HFFc6 (cell line): ENCODE measurements around the gene HOXA9. TPM values are rescaled to one million over a fixed set of nuclear protein-coding genes. Genes with fewer than 3 reads are reported as not detected.

Experiments
- DNase-seq: peaks from one replicate; pipeline ENCODE4 v3.0.0-alpha.2; 2018
- H3K27ac Mint-ChIP-seq: 2 replicates; pipeline ENCODE4 v1.8.0; 2020; ENCODE audit warnings: mild to moderate bottlenecking, mixed read lengths
- H3K27me3 Mint-ChIP-seq: 2 replicates; pipeline ENCODE4 v1.8.0; 2021; ENCODE audit warnings: mild to moderate bottlenecking, moderate library complexity, mixed read lengths; ENCODE audit not compliant: insufficient read depth
- H3K36me3 Mint-ChIP-seq: 2 replicates; pipeline ENCODE4 v1.8.0; 2021; ENCODE audit warnings: low read depth, mixed read lengths
- H3K4me1 Mint-ChIP-seq: 2 replicates; pipeline ENCODE4 v1.8.0; 2020; ENCODE audit warnings: low read depth, mixed read lengths
- H3K4me3 Mint-ChIP-seq: 2 replicates; pipeline ENCODE4 v1.8.0; 2020; ENCODE audit warnings: mild to moderate bottlenecking, moderate library complexity, mixed read lengths
- H3K9me3 Mint-ChIP-seq: 2 replicates; pipeline ENCODE4 v1.8.0; 2020; ENCODE audit warnings: mild to moderate bottlenecking, mixed read lengths
- total RNA-seq, 6 experiments: library from RNA; stranded (reverse); fragmentation: NEBNext Ultra II Directional; extraction: Animal tissue kit (Norgen Biotek cat#: 25700); gene quantifications; 2 replicates in 1 of 6; 3 replicates in 5 of 6; pipeline ENCODE4 v1.2.3, GENCODE V29; 2021
- TF ChIP-seq, protein P1 (sequence below): fragments of 200-600 bp; sonication (generic); IDR thresholded peaks from 2 replicates; pipeline ENCODE4 v1.5.0; 2021; ENCODE audit warnings: antibody characterized with exemption, mild to moderate bottlenecking

HOXA9 gene
- total RNA-seq, 6 experiments from 2014 or later: 25.2 to 37.0 (median 26.7) TPM

DNA sequence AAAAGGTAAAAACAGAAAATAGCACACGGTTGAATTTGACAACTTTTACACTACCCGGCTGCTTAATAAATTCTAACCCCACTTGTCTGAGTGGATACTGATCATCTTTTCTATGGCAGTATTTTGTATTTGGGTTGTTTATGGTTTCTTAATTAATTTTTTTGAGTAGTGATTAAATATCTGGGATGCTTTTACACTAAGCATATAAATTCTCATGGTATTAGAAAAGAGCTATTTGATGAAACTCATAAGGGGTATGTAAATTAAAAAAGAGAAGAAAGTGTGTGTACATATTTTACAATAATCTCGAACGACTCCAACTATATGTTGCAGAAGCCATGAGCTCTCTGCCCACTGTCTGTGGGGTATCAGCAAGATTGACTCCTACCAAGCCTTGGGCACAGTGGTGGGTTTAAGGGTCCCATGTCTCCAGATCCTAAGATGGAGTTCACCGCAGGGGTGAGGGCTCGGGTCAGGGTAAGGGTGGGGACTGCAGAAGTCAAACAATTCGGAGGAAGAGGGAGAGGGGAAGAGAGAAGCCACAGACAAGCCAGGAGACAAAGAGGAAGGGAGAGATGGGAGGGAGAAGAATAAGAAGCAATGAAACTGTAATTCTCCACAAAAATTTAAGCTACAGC is 42.1 kb upstream of the HOXA9 start:
- H3K4me3 Mint-ChIP-seq: no peak overlapping the region
- H3K27ac Mint-ChIP-seq: no peak overlapping the region
- H3K4me1 Mint-ChIP-seq: peaks cover 7% of the 10 kb centered on the region
- no peaks in the 10 kb centered on the region for H3K9me3 Mint-ChIP-seq
- TF ChIP-seq, protein P1, sequence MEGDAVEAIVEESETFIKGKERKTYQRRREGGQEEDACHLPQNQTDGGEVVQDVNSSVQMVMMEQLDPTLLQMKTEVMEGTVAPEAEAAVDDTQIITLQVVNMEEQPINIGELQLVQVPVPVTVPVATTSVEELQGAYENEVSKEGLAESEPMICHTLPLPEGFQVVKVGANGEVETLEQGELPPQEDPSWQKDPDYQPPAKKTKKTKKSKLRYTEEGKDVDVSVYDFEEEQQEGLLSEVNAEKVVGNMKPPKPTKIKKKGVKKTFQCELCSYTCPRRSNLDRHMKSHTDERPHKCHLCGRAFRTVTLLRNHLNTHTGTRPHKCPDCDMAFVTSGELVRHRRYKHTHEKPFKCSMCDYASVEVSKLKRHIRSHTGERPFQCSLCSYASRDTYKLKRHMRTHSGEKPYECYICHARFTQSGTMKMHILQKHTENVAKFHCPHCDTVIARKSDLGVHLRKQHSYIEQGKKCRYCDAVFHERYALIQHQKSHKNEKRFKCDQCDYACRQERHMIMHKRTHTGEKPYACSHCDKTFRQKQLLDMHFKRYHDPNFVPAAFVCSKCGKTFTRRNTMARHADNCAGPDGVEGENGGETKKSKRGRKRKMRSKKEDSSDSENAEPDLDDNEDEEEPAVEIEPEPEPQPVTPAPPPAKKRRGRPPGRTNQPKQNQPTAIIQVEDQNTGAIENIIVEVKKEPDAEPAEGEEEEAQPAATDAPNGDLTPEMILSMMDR: no peak
- DNase-seq: no peak
- no peaks in the 10 kb centered on the region for H3K36me3 Mint-ChIP-seq
- peaks cover 8% of the 10 kb centered on the region for H3K27me3 Mint-ChIP-seq

DNA sequence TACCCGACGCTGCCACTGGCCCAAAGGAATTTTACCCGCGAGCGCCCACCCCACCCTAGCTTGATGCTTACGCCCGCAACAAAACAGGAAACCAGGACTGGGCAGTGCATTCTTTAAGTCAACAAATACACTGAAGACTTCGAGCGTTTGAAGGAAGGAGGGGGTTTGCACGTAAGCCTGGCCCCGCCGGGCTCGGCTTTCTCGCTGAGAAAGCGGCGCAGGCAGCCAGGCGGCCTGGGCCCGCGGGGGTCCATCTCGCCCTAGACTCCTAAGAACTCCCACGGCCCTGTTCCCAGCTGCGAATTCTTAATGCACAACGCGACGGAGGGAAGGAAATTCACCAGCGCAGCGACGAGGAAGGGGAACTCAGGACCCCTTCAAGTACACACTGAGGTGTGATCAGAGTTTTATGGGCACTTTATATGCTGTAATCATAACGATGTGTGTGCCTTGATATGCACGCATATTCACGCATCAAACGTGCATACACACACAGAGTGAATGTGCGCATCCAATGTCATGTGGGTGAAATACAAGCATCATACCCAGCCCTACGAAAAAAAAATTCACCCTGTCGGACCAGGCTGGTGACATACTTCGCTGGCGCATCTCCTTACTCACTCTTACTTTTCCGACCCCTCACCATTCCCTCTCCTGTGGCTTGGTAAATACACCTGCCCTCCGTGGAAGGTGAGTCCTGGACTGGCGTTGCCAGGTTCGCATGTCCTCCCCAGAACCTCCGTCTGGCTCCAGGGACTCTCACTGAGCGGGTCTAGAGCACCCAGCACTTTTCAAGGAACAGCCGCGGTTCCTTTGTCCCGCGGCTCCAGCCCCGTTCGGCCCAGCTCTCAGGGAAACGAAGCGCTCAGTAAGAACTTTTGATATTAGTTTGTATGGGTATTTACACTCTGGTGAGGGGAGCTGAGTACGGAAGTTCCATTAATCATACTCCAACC is 40.3 kb upstream of the HOXA9 start:
- H3K36me3 Mint-ChIP-seq: no peaks in the 10 kb centered on the region
- no peak overlapping the region for H3K27ac Mint-ChIP-seq
- H3K4me1 Mint-ChIP-seq: peaks cover 15% of the 10 kb centered on the region
- peaks cover 5% of the 10 kb centered on the region for H3K27me3 Mint-ChIP-seq
- no peaks in the 10 kb centered on the region for H3K9me3 Mint-ChIP-seq
- H3K4me3 Mint-ChIP-seq: no peak overlapping the region
- DNase-seq: no peak
- TF ChIP-seq, protein P1: no peak

DNA sequence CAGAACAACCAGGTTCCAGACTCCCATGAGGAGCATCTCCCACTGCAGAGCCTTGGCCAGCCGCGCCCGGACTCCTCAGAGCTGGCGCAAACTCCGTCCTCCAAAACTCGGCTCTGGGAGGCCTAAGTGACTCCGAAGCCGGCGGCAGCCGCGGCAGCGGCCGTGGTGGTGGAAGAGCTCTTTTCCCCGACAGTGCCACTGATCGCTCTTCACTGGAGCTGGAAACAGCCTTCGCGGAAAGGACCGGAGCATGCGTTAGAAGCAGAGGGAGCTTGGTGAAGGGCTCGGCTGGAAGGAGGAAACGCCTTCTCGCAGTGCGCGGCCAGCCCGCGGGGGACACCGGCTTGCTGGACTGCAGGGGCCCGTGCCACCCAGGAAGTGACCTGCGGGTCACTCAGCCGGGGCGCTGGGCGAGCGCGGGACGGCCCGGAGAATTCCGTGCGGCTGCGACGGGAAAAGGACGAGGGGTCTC is 39.5 kb upstream of the HOXA9 start:
- peaks cover 13% of the 10 kb centered on the region for H3K4me1 Mint-ChIP-seq
- DNase-seq: no peak
- TF ChIP-seq, protein P1: no peak
- H3K4me3 Mint-ChIP-seq: peak overlapping the region; percentile 24; the same call in 1 of the 2 replicates
- no peak overlapping the region for H3K27ac Mint-ChIP-seq
- peaks cover 5% of the 10 kb centered on the region for H3K27me3 Mint-ChIP-seq
- H3K9me3 Mint-ChIP-seq: no peaks in the 10 kb centered on the region
- no peaks in the 10 kb centered on the region for H3K36me3 Mint-ChIP-seq

DNA sequence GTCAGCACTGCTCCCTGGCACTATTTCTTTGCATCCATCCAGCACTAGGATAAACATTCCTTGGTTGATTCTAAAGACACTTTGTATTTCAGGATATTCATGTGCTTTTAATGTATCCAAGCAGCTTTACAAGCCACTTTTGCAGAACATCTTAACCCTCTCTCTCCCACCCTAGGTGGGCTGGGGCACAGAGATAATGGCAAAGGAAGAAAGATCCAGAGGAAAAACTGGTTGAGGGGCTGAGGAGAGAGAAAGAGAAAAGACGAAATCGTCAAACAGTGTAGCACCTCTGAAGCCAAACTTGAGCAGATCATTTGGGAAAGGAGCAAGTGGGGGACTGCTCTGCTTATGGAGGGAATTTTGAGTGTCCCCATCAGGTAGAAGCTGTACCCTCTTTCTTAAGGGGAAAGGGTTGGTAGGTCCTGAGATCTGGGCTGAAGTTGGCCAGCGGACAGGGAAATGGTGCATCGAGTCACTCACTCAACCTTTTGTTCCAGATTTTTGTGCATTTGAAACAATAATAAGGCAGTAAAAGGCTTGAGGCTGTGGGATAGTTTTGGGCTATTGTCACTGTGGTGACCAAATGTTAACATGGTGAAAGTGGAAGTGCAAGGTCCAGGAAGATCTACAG is 38.7 kb upstream of the HOXA9 start:
- peaks cover 6% of the 10 kb centered on the region for H3K27me3 Mint-ChIP-seq
- no peaks in the 10 kb centered on the region for H3K9me3 Mint-ChIP-seq
- H3K4me3 Mint-ChIP-seq: no peak overlapping the region

More for the DNA sequence above, 38.7 kb upstream of the HOXA9 start:
- no peak for DNase-seq
- peaks cover 13% of the 10 kb centered on the region for H3K4me1 Mint-ChIP-seq
- no peaks in the 10 kb centered on the region for H3K36me3 Mint-ChIP-seq
- no peak overlapping the region for H3K27ac Mint-ChIP-seq
- TF ChIP-seq, protein P1: no peak
